CD4-positive, alpha-beta memory T cell (primary cell): ENCODE measurements around the gene TOX3. TPM values are rescaled to one million over a fixed set of nuclear protein-coding genes. Genes with fewer than 3 reads are reported as not detected.

Experiments used
- CTCF ChIA-PET: fragments of 350-600 bp; sonication (Branson Sonifier 250); formaldehyde crosslinking; loops from one replicate; lab custom pipeline; 2021; ENCODE audit warnings: inconsistent platforms; ENCODE audit not compliant: partially characterized antibody; lab: Charles Lee
- POLR2A ChIA-PET: fragments of 350-600 bp; sonication (Branson Sonifier 250); formaldehyde crosslinking; loops from one replicate; lab custom pipeline; 2021; ENCODE audit not compliant: partially characterized antibody; lab: Charles Lee
- DNase-seq, 5 donors: peaks; one replicate each; pipeline versions ENCODE4 v3.0.0 to v3.0.0-alpha.2; 2020 to 2022; ENCODE audit warnings: mixed read lengths in 1 of 5
- H3K27ac ChIP-seq: one replicate; pipeline ENCODE4 v1.7.0; 2013; ENCODE audit warnings: low read depth, low read length
- H3K27me3 ChIP-seq: 2 replicates; pipeline ENCODE4 v1.7.0; 2013; ENCODE audit warnings: mild to moderate bottlenecking, low read length, moderate library complexity; ENCODE audit not compliant: insufficient read depth
- H3K36me3 ChIP-seq: 2 replicates; pipeline ENCODE4 v1.7.0; 2013; ENCODE audit warnings: mild to moderate bottlenecking, low read length, moderate library complexity; ENCODE audit not compliant: insufficient read depth
- H3K4me1 ChIP-seq: 2 replicates; pipeline ENCODE4 v1.7.0; 2013; ENCODE audit warnings: mild to moderate bottlenecking, low read length, moderate library complexity; ENCODE audit not compliant: insufficient read depth
- H3K4me3 ChIP-seq, 2 donors: one replicate each; pipeline ENCODE4 v1.7.0; 2013; ENCODE audit warnings: low read length in 2 of 2, mild to moderate bottlenecking in 1 of 2
- H3K9me3 ChIP-seq, 2 donors: one replicate each; pipeline ENCODE4 v1.7.0; 2013; ENCODE audit warnings: low read length in 2 of 2, control low read depth in 1 of 2; ENCODE audit not compliant: control insufficient read depth in 1 of 2
- H3K27ac Mint-ChIP-seq, 7 donors: one replicate each; pipeline ENCODE4 v1.8.0; 2020 to 2021; ENCODE audit warnings: mixed read lengths in 7 of 7, mild to moderate bottlenecking in 6 of 7, inconsistent platforms in 3 of 7, moderate library complexity in 3 of 7
- H3K27me3 Mint-ChIP-seq, 2 donors: one replicate each; pipeline ENCODE4 v1.8.0; 2020 to 2021; ENCODE audit warnings: mixed read lengths in 2 of 2
- H3K36me3 Mint-ChIP-seq, 2 donors: one replicate each; pipeline ENCODE4 v1.8.0; 2020 to 2021; ENCODE audit warnings: mixed read lengths in 2 of 2, inconsistent platforms in 1 of 2, mild to moderate bottlenecking in 1 of 2
- H3K4me1 Mint-ChIP-seq, 4 donors: one replicate each; pipeline ENCODE4 v1.8.0; 2020 to 2021; ENCODE audit warnings: mixed read lengths in 4 of 4, mild to moderate bottlenecking in 1 of 4
- H3K4me3 Mint-ChIP-seq, 8 donors: one replicate each; pipeline ENCODE4 v1.8.0; 2020 to 2021; ENCODE audit warnings: mixed read lengths in 8 of 8, mild to moderate bottlenecking in 7 of 8, moderate library complexity in 6 of 8, inconsistent platforms in 3 of 8
- H3K9me3 Mint-ChIP-seq, 8 donors: one replicate each; pipeline ENCODE4 v1.8.0; 2020 to 2021; ENCODE audit warnings: mixed read lengths in 8 of 8, mild to moderate bottlenecking in 5 of 8, inconsistent platforms in 3 of 8, moderate library complexity in 1 of 8
- intact Hi-C: fragments of 100-400 bp; cut with micrococcal nuclease; formaldehyde crosslinking; loops from one replicate; pipeline ENCODE4 v1.15.1; 2023
- polyA plus RNA-seq, 2 donors: library from polyadenylated mRNA; unstranded; fragments of 300-500 nt; fragmentation: Illumina TruSeq; gene quantifications; one replicate each; pipeline ENCODE4 v1.2.3, GENCODE V29; 2021
- total RNA-seq, 2 experiments: library from RNA; stranded (reverse); gene quantifications; one replicate each; pipeline ENCODE4 v1.2.3, GENCODE V29; 2021

The TOX3 gene
- total and polyA plus RNA-seq, 4 experiments from 2014 or later, result 0.13 TPM; not detected in 3

DNA sequence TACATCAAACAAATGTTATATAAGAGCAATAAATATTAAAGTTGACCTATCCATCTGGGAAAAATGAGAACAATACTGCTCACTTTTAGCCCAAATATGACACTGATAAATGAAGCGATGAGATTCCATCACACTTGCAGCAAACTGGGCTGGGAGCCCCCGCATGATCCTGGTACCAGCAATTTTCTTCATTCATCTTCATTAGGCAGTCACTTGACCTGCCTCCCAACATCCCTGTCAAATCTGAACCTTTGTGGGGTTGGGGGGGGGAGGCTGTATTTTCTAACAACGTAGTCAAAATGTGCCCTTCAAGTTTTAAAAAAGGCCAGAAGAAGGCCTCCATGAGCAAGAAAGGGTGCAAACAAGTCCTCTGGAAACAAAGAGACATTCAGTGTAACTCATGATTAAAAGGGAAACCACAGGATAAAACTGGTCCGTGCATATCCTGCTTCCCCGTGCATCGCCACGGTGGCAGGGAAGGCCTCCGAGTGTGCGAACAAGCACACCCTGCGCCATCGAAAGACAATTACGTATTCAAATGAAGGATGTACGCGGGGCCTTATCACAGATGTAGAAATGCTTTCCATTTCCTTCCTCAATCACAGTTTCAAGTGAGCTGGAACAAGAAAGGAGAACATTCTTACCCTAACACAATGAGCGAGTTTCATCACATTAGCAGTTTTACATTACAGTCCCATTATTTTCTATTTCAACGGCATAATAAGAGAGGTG, 48.4 kb downstream of the TOX3 start:
- Histone ChIP-seq H3K27me3 (no peaks in the 10 kb centered on the region), H3K4me3 (no peak overlapping the region), H3K36me3 (no peaks in the 10 kb centered on the region), H3K4me1 (no peaks in the 10 kb centered on the region), H3K27ac (no peak overlapping the region), H3K9me3 (no peaks in the 10 kb centered on the region)
- no peak for DNase-seq
- Mint-ChIP-seq H3K27me3 (no peaks in the 10 kb centered on the region), H3K4me1 (no peaks in the 10 kb centered on the region), H3K27ac (no peak overlapping the region), H3K4me3 (no peak overlapping the region), H3K9me3 (peaks cover 0 to 3% (median 0%) of the 10 kb centered on the region in 8 donors), H3K36me3 (no peaks in the 10 kb centered on the region)
- intact Hi-C loops, result no loop called here
- CTCF ChIA-PET, result no interaction called here
- POLR2A ChIA-PET, result no interaction called here

DNA sequence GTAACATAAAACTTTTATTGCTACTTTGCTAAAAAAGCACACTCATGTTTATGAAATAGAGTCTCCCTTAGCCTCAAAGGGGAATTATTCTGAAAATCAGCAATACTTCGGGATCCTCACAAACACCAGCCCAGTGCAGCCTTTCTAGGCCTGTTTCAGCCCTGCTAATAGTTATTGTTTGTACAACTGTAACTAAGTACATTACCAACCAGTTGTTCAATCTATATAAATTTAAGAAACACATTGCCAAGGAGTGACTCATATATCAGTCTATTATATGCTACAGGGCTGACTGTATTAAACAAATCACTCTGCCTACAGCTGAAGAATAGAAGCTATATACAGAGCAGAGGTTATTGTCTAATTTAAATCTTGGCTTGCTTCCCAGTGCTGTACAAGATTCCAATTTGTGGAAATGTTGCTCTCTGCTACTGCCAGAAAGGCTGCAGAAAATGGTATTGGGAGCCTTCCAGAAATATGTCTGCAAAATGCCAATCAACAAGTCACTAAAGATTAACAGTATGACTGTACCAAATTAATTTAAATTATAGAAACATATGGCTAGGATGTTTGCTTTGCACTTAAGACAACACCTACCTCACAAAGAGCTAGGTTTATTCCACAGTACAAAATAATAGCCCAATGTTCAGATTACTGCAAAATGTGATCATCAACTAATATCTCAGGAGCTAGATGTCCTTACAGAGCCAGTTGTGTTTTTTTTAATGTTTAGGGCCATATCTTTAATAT, 49.7 kb downstream of the TOX3 start:
- CTCF ChIA-PET, result no interaction called here
- Mint-ChIP-seq H3K27me3 (no peaks in the 10 kb centered on the region), H3K9me3 (peaks cover 0 to 3% (median 0%) of the 10 kb centered on the region in 8 donors), H3K36me3 (no peaks in the 10 kb centered on the region), H3K4me3 (no peak overlapping the region), H3K27ac (no peak overlapping the region), H3K4me1 (no peaks in the 10 kb centered on the region)
- no peaks in the 10 kb centered on the region for H3K27me3 ChIP-seq
- H3K27ac ChIP-seq, result no peak overlapping the region
- DNase-seq, result no peak
- H3K9me3 ChIP-seq, result no peaks in the 10 kb centered on the region
- POLR2A ChIA-PET, result no interaction called here
- H3K36me3 ChIP-seq, result no peaks in the 10 kb centered on the region
- no peaks in the 10 kb centered on the region for H3K4me1 ChIP-seq
- H3K4me3 ChIP-seq, result no peak overlapping the region
- intact Hi-C loops, result no loop called here

DNA sequence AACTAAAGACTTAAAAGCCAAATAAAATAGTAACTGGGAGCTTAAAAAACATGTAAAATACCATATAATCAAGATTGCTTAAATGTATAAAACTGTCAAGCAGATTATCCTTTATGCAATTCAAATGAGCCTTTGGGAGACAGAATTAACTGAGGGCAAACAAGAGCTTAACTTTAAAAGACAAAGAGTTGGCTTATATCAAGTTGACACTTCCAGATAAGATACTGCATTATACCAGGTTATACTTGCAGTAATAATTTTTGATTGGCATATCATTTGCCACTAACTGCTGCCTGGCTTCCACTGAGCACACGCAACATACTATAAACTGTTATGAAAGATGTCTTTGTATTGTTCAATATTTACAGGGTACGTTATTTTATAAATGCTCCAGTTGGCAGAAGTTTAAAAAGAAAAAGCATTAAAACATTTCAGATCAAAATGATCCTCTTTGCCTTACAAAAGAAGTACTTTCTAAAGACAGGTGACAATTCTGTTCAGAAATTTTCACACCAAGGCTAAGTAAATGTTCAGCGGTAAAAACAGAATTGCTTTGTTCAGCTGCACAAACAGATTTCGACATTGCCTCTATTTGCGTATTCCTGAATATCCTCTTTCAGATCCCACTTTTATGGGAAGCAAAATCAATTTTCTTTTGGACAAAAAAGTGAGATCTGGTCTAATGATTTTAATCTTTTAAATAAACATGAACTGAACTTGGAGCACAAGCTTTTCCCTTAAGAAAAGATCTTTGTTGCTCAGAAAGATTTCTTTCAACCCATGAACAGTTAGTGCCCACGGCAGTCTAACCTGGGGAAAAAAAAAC, 50.7 kb downstream of the TOX3 start:
- H3K4me3 Mint-ChIP-seq, result no peak overlapping the region
- no peaks in the 10 kb centered on the region for H3K36me3 ChIP-seq
- no peaks in the 10 kb centered on the region for H3K36me3 Mint-ChIP-seq
- peaks cover 0 to 3% (median 0%) of the 10 kb centered on the region in 8 donors for H3K9me3 Mint-ChIP-seq
- ChIA-PET POLR2A (no interaction called here), CTCF (no interaction called here)
- H3K27me3 Mint-ChIP-seq, result no peaks in the 10 kb centered on the region
- no peaks in the 10 kb centered on the region for H3K4me1 ChIP-seq
- no peaks in the 10 kb centered on the region for H3K27me3 ChIP-seq
- H3K27ac Mint-ChIP-seq, result no peak overlapping the region
- intact Hi-C loops, result no loop called here
- no peak overlapping the region for H3K4me3 ChIP-seq
- no peaks in the 10 kb centered on the region for H3K4me1 Mint-ChIP-seq
- H3K9me3 ChIP-seq, result no peaks in the 10 kb centered on the region
- H3K27ac ChIP-seq, result no peak overlapping the region
- DNase-seq, result no peak

GRCh38 chr16:52494621-52495020, 52.3 kb downstream of the TOX3 start:
- H3K36me3 Mint-ChIP-seq, result no peaks in the 10 kb centered on the region
- H3K36me3 ChIP-seq, result no peaks in the 10 kb centered on the region
- H3K4me1 Mint-ChIP-seq, result no peaks in the 10 kb centered on the region
- H3K27me3 ChIP-seq, result no peaks in the 10 kb centered on the region
- no peak overlapping the region for H3K4me3 ChIP-seq
- H3K4me1 ChIP-seq, result no peaks in the 10 kb centered on the region
- no peaks in the 10 kb centered on the region for H3K9me3 ChIP-seq
- ChIA-PET POLR2A (no interaction called here), CTCF (no interaction called here)
- H3K9me3 Mint-ChIP-seq, result peaks cover 0 to 4% (median 3%) of the 10 kb centered on the region in 8 donors
- no peak for DNase-seq
- intact Hi-C loops, result no loop called here
- no peak overlapping the region for H3K27ac Mint-ChIP-seq
- H3K27me3 Mint-ChIP-seq, result no peaks in the 10 kb centered on the region
- no peak overlapping the region for H3K27ac ChIP-seq
- no peak overlapping the region for H3K4me3 Mint-ChIP-seq

DNA sequence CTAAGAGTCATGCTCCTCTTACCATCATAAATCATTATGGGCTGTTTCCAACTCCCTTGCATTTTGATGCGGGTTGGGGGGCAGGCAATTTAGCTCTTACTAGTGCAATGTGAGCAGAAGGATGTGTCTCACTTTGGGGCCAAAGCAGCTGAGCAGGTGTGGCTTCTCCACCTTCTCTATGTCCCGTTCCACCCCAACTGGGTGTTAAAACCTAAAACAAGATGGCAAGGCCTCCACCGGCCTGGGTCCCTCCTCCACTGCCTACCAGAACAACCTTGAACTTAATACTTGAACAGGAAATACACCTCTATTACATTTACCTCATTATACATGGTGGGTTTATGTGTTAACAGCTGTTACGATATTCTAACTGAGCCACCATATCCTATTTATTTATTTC, 52.8 kb downstream of the TOX3 start:
- H3K4me3 Mint-ChIP-seq, result no peak overlapping the region
- no peak overlapping the region for H3K27ac Mint-ChIP-seq
- Histone ChIP-seq H3K4me3 (no peak overlapping the region), H3K4me1 (no peaks in the 10 kb centered on the region), H3K9me3 (no peaks in the 10 kb centered on the region), H3K27ac (no peak overlapping the region), H3K27me3 (no peaks in the 10 kb centered on the region), H3K36me3 (no peaks in the 10 kb centered on the region)
- no peaks in the 10 kb centered on the region for H3K27me3 Mint-ChIP-seq
- no peaks in the 10 kb centered on the region for H3K36me3 Mint-ChIP-seq
- H3K9me3 Mint-ChIP-seq, result peaks cover 0 to 4% (median 3%) of the 10 kb centered on the region in 8 donors
- intact Hi-C loops, result no loop called here
- no peaks in the 10 kb centered on the region for H3K4me1 Mint-ChIP-seq
- no peak for DNase-seq
- POLR2A ChIA-PET, result no interaction called here
- CTCF ChIA-PET, result no interaction called here

- Histone ChIP-seq H3K4me3 (no peak overlapping the region), H3K9me3 (no peaks in the 10 kb centered on the region), H3K27me3 (no peaks in the 10 kb centered on the region), H3K36me3 (no peaks in the 10 kb centered on the region), H3K4me1 (no peaks in the 10 kb centered on the region), H3K27ac (no peak overlapping the region)
- no peak for DNase-seq
- Mint-ChIP-seq H3K4me1 (no peaks in the 10 kb centered on the region), H3K27ac (no peak overlapping the region), H3K4me3 (no peak overlapping the region), H3K36me3 (no peaks in the 10 kb centered on the region), H3K27me3 (no peaks in the 10 kb centered on the region), H3K9me3 (peaks cover 0 to 4% (median 3%) of the 10 kb centered on the region in 8 donors)
- intact Hi-C loops, result no loop called here
- CTCF ChIA-PET, result no interaction called here
- POLR2A ChIA-PET, result no interaction called here
These were observed 54.1 kb downstream of the TOX3 start for GRCh38 chr16:52492789-52493357.

DNA sequence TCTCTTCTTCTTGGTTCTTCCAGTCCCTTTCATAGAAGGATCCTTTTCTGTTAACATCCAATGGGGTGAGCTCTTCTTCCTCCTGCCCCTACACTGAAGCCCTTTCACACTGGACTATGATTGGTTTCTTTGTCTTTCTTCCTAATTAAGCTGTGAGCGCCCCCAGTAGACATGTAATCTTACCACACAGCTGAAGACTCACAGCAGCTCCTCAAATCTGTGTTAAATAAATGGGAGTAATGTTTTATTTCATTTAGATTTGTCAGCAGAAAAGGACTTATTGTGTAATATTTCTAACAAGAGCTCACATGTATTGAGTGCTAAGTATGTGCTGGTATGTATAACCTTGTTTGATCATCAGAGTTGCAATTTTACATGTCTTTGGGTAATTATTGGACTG, 55.7 kb downstream of the TOX3 start:
- intact Hi-C loops, result no loop called here
- H3K36me3 ChIP-seq, result no peaks in the 10 kb centered on the region
- ChIA-PET POLR2A (no interaction called here), CTCF (no interaction called here)
- H3K4me3 ChIP-seq, result no peak overlapping the region
- Mint-ChIP-seq H3K4me3 (no peak overlapping the region), H3K9me3 (peaks cover 0 to 5% (median 3%) of the 10 kb centered on the region in 8 donors), H3K27ac (no peak overlapping the region), H3K36me3 (no peaks in the 10 kb centered on the region), H3K27me3 (no peaks in the 10 kb centered on the region), H3K4me1 (no peaks in the 10 kb centered on the region)
- no peaks in the 10 kb centered on the region for H3K9me3 ChIP-seq
- H3K27ac ChIP-seq, result no peak overlapping the region
- DNase-seq, result no peak
- no peaks in the 10 kb centered on the region for H3K27me3 ChIP-seq
- H3K4me1 ChIP-seq, result no peaks in the 10 kb centered on the region
